Measurements from ENCODE around the gene PLN.

Gene PLN

GRCh38 chr6:118524686-118525085 is 23.4 kb upstream of the PLN start:
- Mint-ChIP-seq H3K4me1 (peaks cover 12% of the 10 kb centered on the region), H3K9me3 (no peaks in the 10 kb centered on the region), H3K27ac (no peak overlapping the region), H3K27me3 (no peaks in the 10 kb centered on the region), H3K4me3 (no peak overlapping the region), H3K36me3 (ENCODE audit: low read depth) (peaks cover 31% of the 10 kb centered on the region)
- no peak for DNase-seq
- no peak for ATAC-seq

GRCh38 chr6:118525913-118526780 is 21.9 kb upstream of the PLN start:
- H3K27ac Mint-ChIP-seq = peak overlapping the region; percentile 16
- no peak for DNase-seq
- peaks cover 28% of the 10 kb centered on the region for H3K36me3 Mint-ChIP-seq (ENCODE audit: low read depth)
- no peak for ATAC-seq
- H3K4me3 Mint-ChIP-seq = no peak overlapping the region
- no peaks in the 10 kb centered on the region for H3K27me3 Mint-ChIP-seq
- no peaks in the 10 kb centered on the region for H3K9me3 Mint-ChIP-seq
- H3K4me1 Mint-ChIP-seq = peaks cover 14% of the 10 kb centered on the region

- DNase-seq (no peak), ATAC-seq (no peak)
- H3K4me3 Mint-ChIP-seq = no peak overlapping the region
- H3K36me3 Mint-ChIP-seq (ENCODE audit: low read depth) = peaks cover 25% of the 10 kb centered on the region
- H3K4me1 Mint-ChIP-seq = peaks cover 17% of the 10 kb centered on the region
- no peaks in the 10 kb centered on the region for H3K9me3 Mint-ChIP-seq
- no peaks in the 10 kb centered on the region for H3K27me3 Mint-ChIP-seq
- no peak overlapping the region for H3K27ac Mint-ChIP-seq
Observed at GRCh38 chr6:118528129-118528528, 20.0 kb upstream of the PLN start.

- Mint-ChIP-seq H3K4me1 (peaks cover 15% of the 10 kb centered on the region), H3K27me3 (no peaks in the 10 kb centered on the region), H3K27ac (no peak overlapping the region), H3K36me3 (ENCODE audit: low read depth) (peaks cover 19% of the 10 kb centered on the region), H3K9me3 (no peaks in the 10 kb centered on the region), H3K4me3 (no peak overlapping the region)
- ATAC-seq (no peak), DNase-seq (no peak)
Observed at GRCh38 chr6:118529756-118530155, 18.3 kb upstream of the PLN start.

GRCh38 chr6:118530942-118531341 is 17.2 kb upstream of the PLN start:
- H3K27ac Mint-ChIP-seq = no peak overlapping the region
- peaks cover 20% of the 10 kb centered on the region for H3K36me3 Mint-ChIP-seq (ENCODE audit: low read depth)
- ATAC-seq = no peak
- DNase-seq = no peak
- H3K4me1 Mint-ChIP-seq = peaks cover 21% of the 10 kb centered on the region
- no peaks in the 10 kb centered on the region for H3K9me3 Mint-ChIP-seq
- no peak overlapping the region for H3K4me3 Mint-ChIP-seq
- H3K27me3 Mint-ChIP-seq = no peaks in the 10 kb centered on the region

- peaks cover 16% of the 10 kb centered on the region for H3K4me1 Mint-ChIP-seq
- H3K27me3 Mint-ChIP-seq = no peaks in the 10 kb centered on the region
- no peak overlapping the region for H3K4me3 Mint-ChIP-seq
- H3K9me3 Mint-ChIP-seq = no peaks in the 10 kb centered on the region
- DNase-seq = no peak
- ATAC-seq = peak; percentile 75
- H3K36me3 Mint-ChIP-seq (ENCODE audit: low read depth) = peaks cover 20% of the 10 kb centered on the region
- H3K27ac Mint-ChIP-seq = no peak overlapping the region
Observed at GRCh38 chr6:118535176-118535844, 12.8 kb upstream of the PLN start.

- Mint-ChIP-seq H3K27me3 (no peaks in the 10 kb centered on the region), H3K4me3 (no peak overlapping the region), H3K27ac (no peak overlapping the region)
Observed at GRCh38 chr6:118536478-118536877, 11.6 kb upstream of the PLN start.

GRCh38 chr6:118537574-118537973 is 10.5 kb upstream of the PLN start:
- H3K4me1 Mint-ChIP-seq = peaks cover 13% of the 10 kb centered on the region
- no peaks in the 10 kb centered on the region for H3K27me3 Mint-ChIP-seq
- no peak overlapping the region for H3K27ac Mint-ChIP-seq
- no peaks in the 10 kb centered on the region for H3K9me3 Mint-ChIP-seq
- no peak for DNase-seq
- H3K4me3 Mint-ChIP-seq = no peak overlapping the region
- no peak for ATAC-seq
- H3K36me3 Mint-ChIP-seq (ENCODE audit: low read depth) = peaks cover 15% of the 10 kb centered on the region

More at GRCh38 chr6:118536478-118536877, 11.6 kb upstream of the PLN start:
- H3K9me3 Mint-ChIP-seq = no peaks in the 10 kb centered on the region
- no peak for ATAC-seq
- peaks cover 14% of the 10 kb centered on the region for H3K36me3 Mint-ChIP-seq (ENCODE audit: low read depth)
- DNase-seq = no peak
- peaks cover 16% of the 10 kb centered on the region for H3K4me1 Mint-ChIP-seq

- Mint-ChIP-seq H3K36me3 (ENCODE audit: low read depth) (peaks cover 8% of the 10 kb centered on the region), H3K4me3 (no peak overlapping the region), H3K4me1 (peaks cover 21% of the 10 kb centered on the region), H3K9me3 (no peaks in the 10 kb centered on the region), H3K27ac (no peak overlapping the region), H3K27me3 (no peaks in the 10 kb centered on the region)
- no peak for DNase-seq
- ATAC-seq = no peak
Observed at GRCh38 chr6:118542184-118542952, 5.7 kb upstream of the PLN start.

- Mint-ChIP-seq H3K27ac (no peak overlapping the region), H3K27me3 (no peaks in the 10 kb centered on the region), H3K4me1 (peaks cover 32% of the 10 kb centered on the region), H3K36me3 (ENCODE audit: low read depth) (peaks cover 6% of the 10 kb centered on the region), H3K9me3 (no peaks in the 10 kb centered on the region), H3K4me3 (no peak overlapping the region)
- ATAC-seq (no peak), DNase-seq (no peak)
Observed at GRCh38 chr6:118544105-118544504, 4.0 kb upstream of the PLN start.

- H3K36me3 Mint-ChIP-seq (ENCODE audit: low read depth) = peaks cover 8% of the 10 kb centered on the region
- H3K4me3 Mint-ChIP-seq = no peak overlapping the region
- H3K9me3 Mint-ChIP-seq = no peaks in the 10 kb centered on the region
- DNase-seq (no peak), ATAC-seq (no peak)
- no peaks in the 10 kb centered on the region for H3K27me3 Mint-ChIP-seq
- peaks cover 47% of the 10 kb centered on the region for H3K4me1 Mint-ChIP-seq
- H3K27ac Mint-ChIP-seq = no peak overlapping the region
Observed at GRCh38 chr6:118546164-118546879, 1.8 kb upstream of the PLN start.

- H3K4me1 Mint-ChIP-seq = peaks cover 47% of the 10 kb centered on the region
- no peak overlapping the region for H3K4me3 Mint-ChIP-seq
- ATAC-seq = no peak
- H3K9me3 Mint-ChIP-seq = no peaks in the 10 kb centered on the region
- no peak for DNase-seq
- H3K27me3 Mint-ChIP-seq = no peaks in the 10 kb centered on the region
- peaks cover 7% of the 10 kb centered on the region for H3K36me3 Mint-ChIP-seq (ENCODE audit: low read depth)
- H3K27ac Mint-ChIP-seq = no peak overlapping the region
Observed at GRCh38 chr6:118546880-118547218, 1.2 kb upstream of the PLN start.

- DNase-seq = no peak
- Mint-ChIP-seq H3K27me3 (no peaks in the 10 kb centered on the region), H3K27ac (no peak overlapping the region), H3K4me1 (peaks cover 53% of the 10 kb centered on the region), H3K36me3 (ENCODE audit: low read depth) (peaks cover 4% of the 10 kb centered on the region), H3K4me3 (no peak overlapping the region), H3K9me3 (no peaks in the 10 kb centered on the region)
- ATAC-seq = no peak
Observed at GRCh38 chr6:118548613-118549012, 517 bp downstream of the PLN start.
